Osteocyte (in vitro differentiated cells): ENCODE results near the gene LGALS3BP. TPM values are rescaled to one million over a fixed set of nuclear protein-coding genes. Genes with fewer than 3 reads are reported as not detected.

Experiments used
- DNase-seq: peaks from one replicate; pipeline ENCODE4 v3.0.0; 2021; ENCODE audit warnings: mixed read lengths; ENCODE audit not compliant: unreplicated experiment; ENCODE audit errors: extremely low spot score
- H3K27ac Mint-ChIP-seq: one replicate; pipeline ENCODE4 v1.8.0; 2021; ENCODE audit warnings: mild to moderate bottlenecking, mixed read lengths; ENCODE audit not compliant: unreplicated experiment
- H3K27me3 Mint-ChIP-seq: one replicate; pipeline ENCODE4 v1.8.0; 2021; ENCODE audit warnings: mixed read lengths; ENCODE audit not compliant: unreplicated experiment
- H3K36me3 Mint-ChIP-seq: one replicate; pipeline ENCODE4 v1.8.0; 2021; ENCODE audit warnings: mixed read lengths; ENCODE audit not compliant: unreplicated experiment
- H3K4me1 Mint-ChIP-seq: one replicate; pipeline ENCODE4 v1.8.0; 2021; ENCODE audit warnings: mixed read lengths; ENCODE audit not compliant: unreplicated experiment
- H3K4me3 Mint-ChIP-seq: one replicate; pipeline ENCODE4 v1.8.0; 2021; ENCODE audit warnings: mild to moderate bottlenecking, moderate library complexity, mixed read lengths; ENCODE audit not compliant: unreplicated experiment
- H3K9me3 Mint-ChIP-seq: one replicate; pipeline ENCODE4 v1.8.0; 2021; ENCODE audit warnings: mixed read lengths; ENCODE audit not compliant: unreplicated experiment
- CTCF ChIP-seq: fragments of 200-600 bp; sonication (generic); IDR thresholded peaks from 2 replicates; pipeline ENCODE4 v1.5.0; 2021; ENCODE audit warnings: antibody characterized with exemption, mild to moderate bottlenecking, moderate library complexity
- total RNA-seq: library from RNA; stranded (reverse); gene quantifications from 2 replicates; pipeline ENCODE4 v1.2.1, GENCODE V29; 2021

The LGALS3BP gene
- total RNA-seq, 1 donor from 2014 or later, result 439 TPM

- TF ChIP-seq CTCF, result no peak
- peaks cover 9% of the 10 kb centered on the region for H3K36me3 Mint-ChIP-seq
- no peaks in the 10 kb centered on the region for H3K9me3 Mint-ChIP-seq
- H3K27me3 Mint-ChIP-seq, result no peaks in the 10 kb centered on the region
- H3K4me1 Mint-ChIP-seq, result peaks cover 22% of the 10 kb centered on the region
- no peak for DNase-seq
- no peak overlapping the region for H3K27ac Mint-ChIP-seq
- no peak overlapping the region for H3K4me3 Mint-ChIP-seq
Measured at GRCh38 chr17:79002796-79003593, 23.3 kb upstream of the LGALS3BP start.

DNA sequence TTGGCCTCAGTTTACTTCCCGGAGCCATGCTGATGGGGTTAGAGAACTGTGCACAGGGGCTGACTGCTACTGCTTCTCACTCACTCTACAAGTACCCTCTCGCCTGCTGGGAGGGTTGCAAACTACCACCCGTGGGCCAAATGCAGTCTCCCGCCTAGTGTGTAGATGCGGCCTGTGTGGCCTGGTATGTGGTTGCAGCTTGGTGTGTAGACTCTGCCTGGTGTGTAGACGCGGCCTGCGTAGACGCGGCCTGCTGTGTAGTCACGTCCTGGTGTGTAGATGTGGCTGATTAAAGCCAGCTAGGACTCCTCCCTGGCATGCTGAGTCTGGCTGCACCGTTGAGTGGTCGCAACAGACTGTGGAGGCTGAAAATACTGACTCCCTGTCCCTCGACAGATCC lies 22.6 kb upstream of the LGALS3BP start:
- no peak for TF ChIP-seq CTCF
- Mint-ChIP-seq H3K36me3 (peaks cover 9% of the 10 kb centered on the region), H3K27me3 (no peaks in the 10 kb centered on the region), H3K9me3 (no peaks in the 10 kb centered on the region), H3K4me1 (peaks cover 16% of the 10 kb centered on the region), H3K27ac (no peak overlapping the region), H3K4me3 (no peak overlapping the region)
- no peak for DNase-seq

GRCh38 chr17:79001190-79002020 lies 21.7 kb upstream of the LGALS3BP start:
- Mint-ChIP-seq H3K27me3 (no peaks in the 10 kb centered on the region), H3K9me3 (no peaks in the 10 kb centered on the region), H3K4me1 (peaks cover 13% of the 10 kb centered on the region), H3K4me3 (no peak overlapping the region), H3K36me3 (peaks cover 11% of the 10 kb centered on the region), H3K27ac (peak overlapping the region; percentile 19)
- TF ChIP-seq CTCF, result no peak
- DNase-seq, result no peak

DNA sequence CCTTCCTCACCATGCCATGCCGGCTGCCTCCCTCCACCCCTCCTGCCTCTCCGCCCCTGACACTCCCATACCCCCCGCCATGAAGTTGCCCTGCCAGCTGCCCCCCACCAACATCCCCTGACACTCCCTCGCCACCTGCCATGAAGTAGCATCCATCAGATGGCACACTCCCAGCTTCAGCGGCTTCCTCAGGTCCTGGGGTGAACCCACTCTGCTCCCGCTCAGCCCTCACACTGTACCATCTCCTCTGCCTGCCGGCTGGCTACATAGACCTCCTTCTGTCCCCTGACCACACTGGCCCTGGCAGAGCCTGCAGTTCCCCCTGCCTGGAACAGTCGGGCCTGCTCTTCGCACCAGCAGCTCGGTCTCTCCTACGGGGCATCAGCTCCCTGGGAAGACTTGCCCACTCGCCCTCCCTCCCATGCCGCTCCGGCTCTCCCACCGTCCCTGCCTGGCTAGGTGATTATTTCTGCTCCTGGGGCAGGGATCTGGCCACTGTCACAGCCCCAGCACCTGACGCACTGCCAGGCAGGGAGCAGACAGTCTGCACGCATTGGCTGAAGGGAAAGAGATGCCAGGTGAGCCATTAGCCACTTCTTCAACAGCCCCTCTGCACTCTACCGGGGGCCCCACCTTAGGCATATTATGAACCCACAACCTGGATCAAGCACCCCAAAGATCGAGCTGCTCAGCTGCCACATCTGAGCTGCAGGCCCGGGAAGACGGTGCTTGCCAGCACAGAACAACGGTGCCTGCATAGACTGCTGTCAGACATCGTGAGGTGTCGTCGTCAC lies 20.9 kb upstream of the LGALS3BP start:
- Mint-ChIP-seq H3K4me3 (no peak overlapping the region), H3K27me3 (no peaks in the 10 kb centered on the region), H3K36me3 (peaks cover 14% of the 10 kb centered on the region), H3K27ac (peak overlapping the region; percentile 19), H3K9me3 (no peaks in the 10 kb centered on the region), H3K4me1 (peaks cover 6% of the 10 kb centered on the region)
- no peak for DNase-seq
- no peak for TF ChIP-seq CTCF
